ENCODE data around the gene ATP2C2.
"Not testable (repeated sequence)": the region's sequence is repeated elsewhere in the genome, so short reads cannot be mapped to it uniquely, and the experiment has no call there.

The ATP2C2 gene

GRCh38 chr16:84399912-84400311, 31.6 kb downstream of the ATP2C2 start:
- not testable (repeated sequence) for DNase-seq

DNA sequence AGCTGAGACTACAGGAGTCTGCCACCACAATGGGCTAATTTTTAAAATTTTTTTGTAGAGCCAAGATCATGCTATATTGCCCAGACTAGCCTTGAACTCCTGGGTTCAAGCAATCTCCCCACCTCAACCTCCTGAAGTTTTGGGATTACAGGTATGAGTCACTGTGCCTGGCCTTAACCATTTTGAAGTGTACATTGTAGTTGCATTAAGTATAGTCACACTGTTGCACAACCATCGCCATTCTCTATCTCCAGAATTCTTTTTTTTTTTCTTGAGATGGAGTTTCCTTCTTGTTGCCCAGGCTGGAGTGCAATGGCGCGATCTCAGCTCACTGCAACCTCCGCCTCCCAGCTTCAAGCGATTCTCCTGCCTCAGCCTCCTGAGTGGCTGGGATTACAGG, 35.1 kb downstream of the ATP2C2 start:
- DNase-seq = not testable (repeated sequence)

GRCh38 chr16:84404324-84404723, 36.0 kb downstream of the ATP2C2 start:
- no peak for DNase-seq

- no peak for DNase-seq
These were observed 36.8 kb downstream of the ATP2C2 start for GRCh38 chr16:84404936-84405639.

- no peak for DNase-seq
These were observed 37.9 kb downstream of the ATP2C2 start for GRCh38 chr16:84406006-84406963.

- no peak for DNase-seq
These were observed 39.4 kb downstream of the ATP2C2 start for GRCh38 chr16:84407588-84408313.

GRCh38 chr16:84408314-84408690, 40.0 kb downstream of the ATP2C2 start:
- no peak for DNase-seq

DNA sequence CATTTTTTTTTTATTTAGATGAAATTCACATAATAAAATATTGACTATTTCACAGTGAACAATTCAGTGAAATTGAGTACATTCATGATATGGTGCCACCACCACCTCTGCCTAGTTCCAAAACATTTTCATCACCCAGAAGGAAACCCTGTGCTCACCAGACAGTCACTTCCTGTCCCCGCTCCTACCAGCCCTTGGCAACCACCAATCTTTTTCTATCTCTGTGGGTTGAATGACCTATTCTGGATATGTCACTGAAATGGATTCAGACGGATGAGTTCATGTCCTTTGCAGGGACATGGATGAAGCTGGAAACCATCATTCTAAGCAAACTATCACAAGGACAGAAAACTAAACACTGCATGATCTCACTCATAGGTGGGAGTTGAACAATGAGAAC, 40.5 kb downstream of the ATP2C2 start:
- DNase-seq = no peak

DNA sequence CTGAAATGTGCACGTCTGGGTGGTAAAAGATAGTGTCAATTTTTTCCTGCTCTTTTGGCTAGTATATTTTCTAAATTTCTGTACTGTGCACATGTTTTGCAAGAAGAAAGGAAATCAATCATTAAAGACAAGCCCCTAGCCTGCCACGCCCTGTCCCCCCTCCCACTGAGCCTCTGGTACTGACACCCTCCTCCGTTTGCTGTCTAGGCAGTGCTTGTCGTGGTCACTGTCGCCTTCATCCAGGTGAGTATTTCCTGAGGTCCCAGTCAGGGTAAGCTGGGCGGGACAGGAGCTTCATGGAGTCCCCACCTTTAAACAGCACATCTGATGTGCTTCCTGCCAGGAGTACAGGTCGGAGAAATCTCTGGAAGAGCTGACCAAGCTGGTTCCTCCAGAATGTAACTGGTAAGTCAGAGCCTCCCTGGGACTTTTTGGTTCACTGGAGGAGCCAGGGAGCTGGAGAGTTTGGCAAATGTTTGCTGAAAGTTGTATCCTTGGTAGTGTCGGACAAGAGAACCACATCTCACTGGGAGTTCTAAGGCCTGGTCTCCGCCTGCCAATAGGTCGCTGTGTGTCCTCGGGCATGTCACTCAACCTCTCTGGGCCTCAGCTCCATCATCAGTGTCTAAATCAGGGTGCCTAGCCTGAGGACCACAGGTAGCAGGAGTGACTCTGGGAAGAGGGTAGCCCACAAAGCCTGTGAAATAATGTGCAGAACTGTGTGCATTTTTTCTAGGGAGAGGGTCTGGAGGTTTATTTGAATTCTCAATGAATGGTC, 42.2 kb downstream of the ATP2C2 start:
- no peak for DNase-seq

DNA sequence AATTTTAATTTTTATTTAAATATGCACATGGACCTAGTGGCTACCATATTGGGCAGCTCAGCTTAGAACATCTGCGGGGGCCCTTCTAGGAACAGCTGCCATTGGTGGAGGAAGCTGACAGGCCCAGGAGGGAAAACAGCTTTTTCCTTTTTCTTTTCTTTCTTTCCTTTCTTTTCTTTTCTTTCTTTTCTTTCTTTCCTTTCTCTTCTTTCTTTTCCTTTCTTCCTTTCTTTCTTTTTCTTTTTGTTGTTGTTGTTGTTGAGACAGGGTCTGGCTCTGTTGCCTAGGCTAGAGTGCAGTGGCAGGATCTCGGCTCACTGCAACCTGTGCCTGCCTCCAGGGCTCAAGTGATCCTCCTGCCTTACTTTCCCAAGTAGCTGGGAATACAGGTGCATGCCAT, 43.4 kb downstream of the ATP2C2 start:
- DNase-seq = no peak

DNA sequence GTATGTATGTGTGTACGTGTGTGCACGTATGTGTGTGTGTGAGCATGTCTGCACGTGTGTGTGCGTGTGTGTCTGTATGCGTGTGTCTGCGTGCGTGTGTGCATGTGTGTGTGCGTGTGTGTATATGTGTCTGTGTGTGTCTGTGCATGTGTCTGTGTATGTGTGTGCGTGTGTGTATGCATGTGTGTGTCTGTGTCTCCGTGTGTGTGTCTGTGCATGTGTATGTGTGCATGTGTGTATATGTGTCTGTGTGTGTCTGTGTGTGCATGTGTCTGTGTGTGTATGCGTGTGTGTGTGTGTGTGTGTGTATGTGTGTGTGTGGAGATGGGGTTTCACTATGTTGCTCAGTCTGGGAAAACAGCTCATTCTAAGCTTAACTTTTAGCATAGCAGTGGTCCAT, 43.9 kb downstream of the ATP2C2 start:
- DNase-seq = no peak

GRCh38 chr16:84413244-84414004, 45.1 kb downstream of the ATP2C2 start:
- DNase-seq = peak; percentile 20

GRCh38 chr16:84414789-84415326, 46.5 kb downstream of the ATP2C2 start:
- no peak for DNase-seq

DNA sequence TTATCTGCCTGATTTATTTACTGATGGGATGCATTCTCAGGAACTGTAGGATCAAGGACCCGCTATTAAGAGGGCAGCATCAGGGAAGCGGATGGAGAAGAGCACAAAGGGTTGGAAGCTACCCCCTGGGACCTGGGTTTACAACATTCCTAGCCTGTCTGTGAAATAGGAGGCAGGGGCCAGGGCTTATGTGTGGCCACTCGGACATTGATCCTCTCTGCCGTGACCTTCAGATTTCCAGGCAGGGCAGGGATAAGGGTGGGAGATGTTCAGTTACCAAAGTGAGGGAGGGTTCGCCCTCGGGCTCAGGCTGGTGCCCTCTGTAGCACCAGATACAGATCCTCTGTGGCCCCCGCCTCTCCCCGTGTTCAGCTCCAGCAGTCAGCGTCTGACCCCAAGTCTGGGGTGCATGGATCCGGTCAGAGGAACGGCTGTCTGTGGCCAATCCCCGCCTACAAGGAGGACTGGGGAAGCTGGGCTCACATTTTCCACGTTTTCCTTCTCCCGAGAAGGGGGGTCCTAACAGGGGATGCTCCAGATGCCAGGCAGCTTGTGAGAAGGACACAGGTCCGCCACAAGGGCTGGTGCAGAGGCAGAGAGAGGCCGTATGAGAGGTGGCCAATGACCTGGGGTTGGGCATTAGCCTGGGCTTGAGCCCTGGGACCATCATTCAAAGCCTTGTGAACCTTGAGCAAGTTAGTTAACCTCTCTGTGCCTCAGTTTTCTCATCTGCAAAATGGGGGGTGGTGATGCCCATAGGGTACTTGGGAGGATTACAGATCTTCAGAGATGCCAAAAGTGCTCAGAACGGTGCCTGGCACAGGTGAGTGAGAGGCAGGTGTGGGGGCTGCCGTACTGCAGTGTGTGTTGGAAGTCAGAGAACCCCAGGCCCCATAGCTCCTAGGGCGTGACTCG, 48.3 kb downstream of the ATP2C2 start:
- DNase-seq = no peak

GRCh38 chr16:84418056-84418849, 49.9 kb downstream of the ATP2C2 start:
- DNase-seq = no peak

DNA sequence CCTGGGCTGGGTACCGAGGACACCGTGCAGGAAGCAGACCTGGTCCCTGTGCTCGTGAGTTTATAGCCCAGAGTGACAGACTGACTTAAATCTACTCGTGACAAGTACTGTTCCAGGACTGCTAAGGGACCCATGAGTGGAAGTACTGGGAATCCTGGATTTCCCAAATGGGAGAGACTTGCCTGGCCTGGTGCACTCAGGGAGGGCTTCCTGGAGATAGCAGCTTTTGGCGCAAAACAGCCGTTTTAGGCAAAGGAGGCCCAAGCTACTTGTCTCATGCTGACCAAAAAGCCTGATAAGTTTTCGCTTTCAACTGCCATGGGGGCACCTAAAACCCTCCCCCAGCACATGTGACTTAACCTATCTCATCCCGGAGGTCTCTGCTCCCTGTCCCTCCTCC, 51.4 kb downstream of the ATP2C2 start:
- DNase-seq = no peak

- not testable (repeated sequence) for DNase-seq
These were observed 52.2 kb downstream of the ATP2C2 start for GRCh38 chr16:84420556-84420955.

GRCh38 chr16:84421081-84421937, 53.0 kb downstream of the ATP2C2 start:
- DNase-seq = no peak

GRCh38 chr16:84421938-84422220, 53.5 kb downstream of the ATP2C2 start:
- no peak for DNase-seq

All from fibroblast of skin of right biceps (primary cell).